A549 (cell line): ENCODE results near the gene FAM24B. TPM values are rescaled to one million over a fixed set of nuclear protein-coding genes. Genes with fewer than 3 reads are reported as not detected.

ENCODE experiments used
- ATAC-seq, 2 experiments: fragments of 200-7000 bp in 1 of 2; fragments of >200 bp in 1 of 2; cut with Nextera tagmentation in 1 of 2; cut with Tn5 transposase in 1 of 2; 3 replicates each; pipeline versions ENCODE4 v1.8.0 to v1.9.1; 2018 to 2020; ENCODE audit warnings: mild to moderate bottlenecking in 1 of 2, moderate library complexity in 1 of 2
- CTCF ChIA-PET: fragments of 300-600 bp; sonication (Branson Sonifier 250); formaldehyde crosslinking; extraction: SDS; loops from one replicate; lab custom pipeline; 2021; ENCODE audit warnings: antibody characterized with exemption, inconsistent platforms; lab: Yijun Ruan, JAX
- POLR2A ChIA-PET: fragments of 350-600 bp; formaldehyde crosslinking; extraction: SDS; loops from one replicate; lab custom pipeline; 2021; ENCODE audit warnings: antibody characterized with exemption, inconsistent platforms; lab: Yijun Ruan, JAX
- DNase-seq, 2 experiments: peaks; one replicate each; pipeline versions ENCODE4 v3.0.0 to v3.0.0-alpha.2; 2011 to 2016; ENCODE audit warnings: low read depth in 1 of 2, low spot score in 1 of 2
- FAIRE-seq: peaks from 2 replicates; lab custom pipeline; 2011; peaks lifted over from hg19 to GRCh38; lab: Jason Lieb, UNC
- H3K27ac ChIP-seq, 2 experiments: fragments of >200 bp; sonication (Bioruptor Twin); formaldehyde crosslinking; 3 replicates each; pipeline ENCODE4 v1.5.1; 2016 to 2017
- H3K4me1 ChIP-seq: fragments of >200 bp; sonication (Bioruptor Twin); formaldehyde crosslinking; 3 replicates; pipeline ENCODE4 v1.6.1; 2016
- H3K4me2 ChIP-seq: fragments of >200 bp; sonication (Bioruptor Twin); formaldehyde crosslinking; 3 replicates; pipeline ENCODE4 v1.6.1; 2016
- H3K4me3 ChIP-seq: fragments of >200 bp; sonication (Bioruptor Twin); formaldehyde crosslinking; 3 replicates; pipeline ENCODE4 v1.5.1; 2016
- H3K9me3 ChIP-seq: fragments of >200 bp; sonication (Bioruptor Twin); formaldehyde crosslinking; 3 replicates; pipeline ENCODE4 v1.6.1; 2016
- CBX2 ChIP-seq: fragments of 200-600 bp; sonication (generic); IDR thresholded peaks from 2 replicates; pipeline ENCODE4 v1.6.1; 2016; ENCODE audit warnings: low read depth, mild to moderate bottlenecking, borderline replicate concordance
- CHD2 ChIP-seq: fragments of 150-350 bp; IDR thresholded peaks from 2 replicates; pipeline ENCODE4 v1.6.1; 2014; ENCODE audit warnings: low read length; ENCODE audit not compliant: partially characterized antibody
- CHD4 ChIP-seq: fragments of 200-600 bp; sonication (generic); IDR thresholded peaks from 2 replicates; pipeline ENCODE4 v1.6.1; 2016; ENCODE audit warnings: antibody characterized with exemption, mild to moderate bottlenecking, borderline replicate concordance
- EP300 ChIP-seq, 2 experiments: fragments of >200 bp; sonication (Bioruptor Twin); formaldehyde crosslinking; IDR thresholded peaks; 2 replicates in 1 of 2; 3 replicates in 1 of 2; pipeline ENCODE4 v1.6.1; 2016 to 2017
- ESRRA ChIP-seq: fragments of 150-350 bp; IDR thresholded peaks from 2 replicates; pipeline ENCODE4 v1.6.1; 2014; ENCODE audit warnings: mild to moderate bottlenecking, low read length, borderline replicate concordance
- FOSL2 ChIP-seq, 2 experiments: fragments of 450-650 bp in 1 of 2; fragments of >200 bp in 1 of 2; sonication (Bioruptor Twin) in 1 of 2; formaldehyde crosslinking; IDR thresholded peaks; 2 replicates each; pipeline versions ENCODE4 v1.5.0 to v1.6.1; 2016 to 2020; ENCODE audit warnings: mild to moderate bottlenecking in 1 of 2, moderate library complexity in 1 of 2
- FOXS1 ChIP-seq: fragments of 250-450 bp; sonication (Bioruptor Pico); IDR thresholded peaks from 2 replicates; pipeline ENCODE4 v1.5.0; 2020; ENCODE audit warnings: mild to moderate bottlenecking, moderate library complexity
- JUN ChIP-seq, 2 experiments: fragments of >200 bp; sonication (Bioruptor Twin); formaldehyde crosslinking; IDR thresholded peaks; 2 replicates in 1 of 2; 3 replicates in 1 of 2; pipeline ENCODE4 v1.6.1; 2016 to 2017
- NFE2L2 ChIP-seq: fragments of 150-350 bp; conservative IDR thresholded peaks from 2 replicates; pipeline ENCODE4 v1.6.1; 2014; ENCODE audit warnings: low read length
- POLR2A ChIP-seq: IDR thresholded peaks from 2 replicates; pipeline ENCODE4 v1.6.1; 2012; ENCODE audit warnings: mild to moderate bottlenecking, low read length
- RAD21 ChIP-seq, 2 experiments: fragments of >200 bp in 1 of 2; sonication (Bioruptor Twin) in 1 of 2; formaldehyde crosslinking in 1 of 2; IDR thresholded peaks in 1 of 2; conservative IDR thresholded peaks in 1 of 2; 2 replicates in 1 of 2; 3 replicates in 1 of 2; pipeline ENCODE4 v1.6.1; 2012 to 2018; ENCODE audit warnings: inconsistent platforms in 1 of 2
- SREBF2 ChIP-seq: fragments of 450-650 bp; IDR thresholded peaks from 2 replicates; pipeline ENCODE4 v1.6.1; 2014; ENCODE audit warnings: mild to moderate bottlenecking, moderate library complexity
- TP53 ChIP-seq: fragments of 250-450 bp; sonication (Bioruptor Pico); IDR thresholded peaks from 2 replicates; pipeline ENCODE4 v1.5.0; 2021; ENCODE audit warnings: mild to moderate bottlenecking, moderate library complexity
- WGBS: methylation state at CpG from one replicate; pipeline ENCODE4 v1.1.6; 2017; ENCODE audit errors: missing lambda C conversion rate; 5-methylcytosine and 5-hydroxymethylcytosine counted together
- polyA plus RNA-seq, 4 experiments: library from polyadenylated mRNA; depleted of rRNA in 3 of 4; stranded (reverse); fragments of >200 nt; fragmentation: RNase III in 1 of 4; extraction: RNeasy Plus Mini Kit Qiagen cat#74134 plus additional on column Dnase treatment in 1 of 4; gene quantifications; 2 replicates in 3 of 4; 3 replicates in 1 of 4; pipeline ENCODE4 v1.2.3, GENCODE V29; 2011 to 2017
- TF ChIP-seq, protein P1 (sequence below): fragments of >200 bp; sonication (Bioruptor Twin); formaldehyde crosslinking; IDR thresholded peaks from 3 replicates; pipeline ENCODE4 v1.5.1; 2016
- TF ChIP-seq, protein P2 (sequence below): fragments of 250-450 bp; sonication (Bioruptor Pico); IDR thresholded peaks from 2 replicates; pipeline ENCODE4 v1.5.0; 2020; ENCODE audit warnings: low read depth, mild to moderate bottlenecking, moderate library complexity
- TF ChIP-seq, protein P3 (sequence below): IDR thresholded peaks from 2 replicates; pipeline ENCODE4 v1.6.1; 2012
- TF ChIP-seq, protein P4 (sequence below): fragments of >200 bp; sonication (Bioruptor Twin); formaldehyde crosslinking; IDR thresholded peaks from 2 replicates; pipeline ENCODE4 v1.6.1; 2016
- TF ChIP-seq, protein P5 (sequence below): fragments of 250-450 bp; sonication (Bioruptor Pico); IDR thresholded peaks from 2 replicates; pipeline ENCODE4 v1.5.0; 2021; ENCODE audit warnings: mild to moderate bottlenecking, moderate library complexity, borderline replicate concordance

Gene FAM24B
- polyA plus RNA-seq, 2 of the 4 experiments (the other 2 are of a cell fraction) = 15.6 to 27.6 TPM

DNA sequence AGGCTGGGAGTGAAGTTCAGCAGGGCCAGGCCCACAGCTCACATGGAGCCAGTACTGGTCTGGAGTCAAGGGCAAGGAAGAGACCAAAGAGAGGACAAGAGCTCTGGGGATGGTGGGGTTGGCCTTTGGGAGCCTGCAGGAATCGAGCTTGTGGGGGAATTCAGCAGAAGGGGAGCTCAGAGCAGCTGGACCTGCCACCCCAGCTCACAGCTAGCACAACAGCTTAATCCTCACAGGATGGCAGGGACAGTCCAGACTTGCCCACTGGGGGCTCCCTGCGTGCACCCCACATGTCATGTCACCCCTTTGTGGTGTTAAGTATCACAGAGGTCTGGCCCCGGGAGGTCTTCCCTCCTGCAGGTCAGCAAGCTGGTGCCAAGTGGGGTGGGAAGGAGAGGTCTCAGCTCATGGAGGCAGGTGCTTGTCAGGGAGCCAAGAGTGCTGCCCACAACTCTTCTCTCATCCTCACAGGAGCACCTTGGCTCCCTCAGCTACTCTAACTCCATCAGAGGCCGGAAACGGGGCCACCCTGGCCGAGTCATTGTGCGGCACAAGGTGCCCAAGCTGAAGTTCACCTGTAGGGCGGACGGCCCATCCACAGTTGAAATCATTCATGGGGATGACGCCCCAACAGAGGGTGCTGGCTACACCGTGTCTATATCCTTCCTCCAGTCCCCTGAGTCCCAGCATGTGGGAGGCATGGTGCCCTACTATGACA is 56.2 kb downstream of the FAM24B start:
- TF ChIP-seq, protein P1, sequence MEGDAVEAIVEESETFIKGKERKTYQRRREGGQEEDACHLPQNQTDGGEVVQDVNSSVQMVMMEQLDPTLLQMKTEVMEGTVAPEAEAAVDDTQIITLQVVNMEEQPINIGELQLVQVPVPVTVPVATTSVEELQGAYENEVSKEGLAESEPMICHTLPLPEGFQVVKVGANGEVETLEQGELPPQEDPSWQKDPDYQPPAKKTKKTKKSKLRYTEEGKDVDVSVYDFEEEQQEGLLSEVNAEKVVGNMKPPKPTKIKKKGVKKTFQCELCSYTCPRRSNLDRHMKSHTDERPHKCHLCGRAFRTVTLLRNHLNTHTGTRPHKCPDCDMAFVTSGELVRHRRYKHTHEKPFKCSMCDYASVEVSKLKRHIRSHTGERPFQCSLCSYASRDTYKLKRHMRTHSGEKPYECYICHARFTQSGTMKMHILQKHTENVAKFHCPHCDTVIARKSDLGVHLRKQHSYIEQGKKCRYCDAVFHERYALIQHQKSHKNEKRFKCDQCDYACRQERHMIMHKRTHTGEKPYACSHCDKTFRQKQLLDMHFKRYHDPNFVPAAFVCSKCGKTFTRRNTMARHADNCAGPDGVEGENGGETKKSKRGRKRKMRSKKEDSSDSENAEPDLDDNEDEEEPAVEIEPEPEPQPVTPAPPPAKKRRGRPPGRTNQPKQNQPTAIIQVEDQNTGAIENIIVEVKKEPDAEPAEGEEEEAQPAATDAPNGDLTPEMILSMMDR = no peak
- TF ChIP-seq, protein P2, sequence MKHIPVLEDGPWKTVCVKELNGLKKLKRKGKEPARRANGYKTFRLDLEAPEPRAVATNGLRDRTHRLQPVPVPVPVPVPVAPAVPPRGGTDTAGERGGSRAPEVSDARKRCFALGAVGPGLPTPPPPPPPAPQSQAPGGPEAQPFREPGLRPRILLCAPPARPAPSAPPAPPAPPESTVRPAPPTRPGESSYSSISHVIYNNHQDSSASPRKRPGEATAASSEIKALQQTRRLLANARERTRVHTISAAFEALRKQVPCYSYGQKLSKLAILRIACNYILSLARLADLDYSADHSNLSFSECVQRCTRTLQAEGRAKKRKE (CRISPR knock-in tag) = no peak
- no peak for TF ChIP-seq TP53 (CRISPR knock-in tag)
- TF ChIP-seq RAD21 (conservative IDR thresholded peaks at IDR 0.05 in 1 of 2, IDR thresholded peaks at IDR 0.05 in 1 of 2) = no peak
- TF ChIP-seq JUN (IDR thresholded peaks at IDR 0.05) = no peak
- TF ChIP-seq, protein P3, sequence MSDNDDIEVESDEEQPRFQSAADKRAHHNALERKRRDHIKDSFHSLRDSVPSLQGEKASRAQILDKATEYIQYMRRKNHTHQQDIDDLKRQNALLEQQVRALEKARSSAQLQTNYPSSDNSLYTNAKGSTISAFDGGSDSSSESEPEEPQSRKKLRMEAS = no peak
- no peak for TF ChIP-seq FOSL2 (IDR thresholded peaks at IDR 0.05)
- no peak for TF ChIP-seq FOSL2 (CRISPR knock-in tag; IDR thresholded peaks at IDR 0.05)
- TF ChIP-seq FOXS1 (CRISPR knock-in tag) = no peak
- TF ChIP-seq EP300 (IDR thresholded peaks at IDR 0.05) = no peak
- TF ChIP-seq NFE2L2 = no peak
- no peak overlapping the region for H3K4me3 ChIP-seq
- POLR2A ChIA-PET = no interaction called here
- ATAC-seq = peak in 1 of 2 experiments; percentile 14; a peak in 1 of 6 replicates
- WGBS = 38% methylated on average over 9 of the region's 11 CpGs
- DNase-seq = no peak
- H3K4me1 ChIP-seq = no peaks in the 10 kb centered on the region
- no peaks in the 10 kb centered on the region for H3K9me3 ChIP-seq
- no peak for FAIRE-seq
- no peak overlapping the region for H3K4me2 ChIP-seq
- CTCF ChIA-PET = interaction anchor here (0.8 kb wide), 1 partner anchor 90 kb away, joined by 3 read pairs; no protein-coding TSS in a partner anchor
- no peak overlapping the region for H3K27ac ChIP-seq

DNA sequence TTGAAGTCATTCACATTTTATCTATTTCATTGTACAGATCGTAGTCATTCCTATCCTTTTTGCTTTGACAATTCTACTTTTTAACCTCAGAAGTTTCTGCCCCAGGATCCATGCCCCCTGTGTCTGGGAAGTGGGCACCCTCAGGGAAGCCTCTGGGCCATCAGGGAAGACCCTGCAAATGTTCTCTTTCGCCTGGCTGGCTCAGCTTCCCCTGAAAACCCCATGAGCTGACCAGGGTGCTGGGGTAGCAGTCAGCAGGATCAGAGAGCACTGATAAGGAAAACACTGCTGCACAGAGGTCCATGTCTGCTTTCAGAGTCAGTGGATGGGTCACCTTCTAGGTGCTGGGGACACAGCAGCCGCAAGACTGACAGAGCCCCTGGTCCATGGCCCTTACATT is 57.6 kb downstream of the FAM24B start:
- H3K4me3 ChIP-seq = no peak overlapping the region
- H3K4me1 ChIP-seq = no peaks in the 10 kb centered on the region
- no peaks in the 10 kb centered on the region for H3K9me3 ChIP-seq
- CTCF ChIA-PET = no interaction called here
- no peak overlapping the region for H3K4me2 ChIP-seq
- WGBS = 32% methylated on average over 3 of the region's 3 CpGs
- TF ChIP-seq ESRRA (no peak), POLR2A (no peak), CHD2 (no peak), CHD4 (no peak), CBX2 (no peak), SREBF2 (no peak), RAD21 (conservative IDR thresholded peaks at IDR 0.05 in 1 of 2, IDR thresholded peaks at IDR 0.05 in 1 of 2) (no peak)
- TF ChIP-seq, protein P4, sequence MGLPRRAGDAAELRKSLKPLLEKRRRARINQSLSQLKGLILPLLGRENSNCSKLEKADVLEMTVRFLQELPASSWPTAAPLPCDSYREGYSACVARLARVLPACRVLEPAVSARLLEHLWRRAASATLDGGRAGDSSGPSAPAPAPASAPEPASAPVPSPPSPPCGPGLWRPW = no peak
- TF ChIP-seq, protein P5, sequence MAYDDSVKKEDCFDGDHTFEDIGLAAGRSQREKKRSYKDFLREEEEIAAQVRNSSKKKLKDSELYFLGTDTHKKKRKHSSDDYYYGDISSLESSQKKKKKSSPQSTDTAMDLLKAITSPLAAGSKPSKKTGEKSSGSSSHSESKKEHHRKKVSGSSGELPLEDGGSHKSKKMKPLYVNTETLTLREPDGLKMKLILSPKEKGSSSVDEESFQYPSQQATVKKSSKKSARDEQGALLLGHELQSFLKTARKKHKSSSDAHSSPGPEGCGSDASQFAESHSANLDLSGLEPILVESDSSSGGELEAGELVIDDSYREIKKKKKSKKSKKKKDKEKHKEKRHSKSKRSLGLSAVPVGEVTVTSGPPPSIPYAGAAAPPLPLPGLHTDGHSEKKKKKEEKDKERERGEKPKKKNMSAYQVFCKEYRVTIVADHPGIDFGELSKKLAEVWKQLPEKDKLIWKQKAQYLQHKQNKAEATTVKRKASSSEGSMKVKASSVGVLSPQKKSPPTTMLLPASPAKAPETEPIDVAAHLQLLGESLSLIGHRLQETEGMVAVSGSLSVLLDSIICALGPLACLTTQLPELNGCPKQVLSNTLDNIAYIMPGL (CRISPR knock-in tag) = no peak
- no peak for DNase-seq
- no peak overlapping the region for H3K27ac ChIP-seq
- FAIRE-seq = no peak
- POLR2A ChIA-PET = no interaction called here
- ATAC-seq = no peak
